ENCODE data around the gene CCNH. TPM values are rescaled to one million over a fixed set of nuclear protein-coding genes. Genes with fewer than 3 reads are reported as not detected.

The CCNH gene
- total RNA-seq, 2 experiments from 2014 or later: 75.9 to 98.4 TPM

- H3K36me3 ChIP-seq (ENCODE audit: insufficient read depth, low read length): peaks cover 53% of the 10 kb centered on the region; the same call in 1 of the 2 replicates
- ChIA-PET POLR2A (interaction anchor here (1.0 kb wide), 1 partner anchor 22 kb away, joined by 6 read pairs; no protein-coding TSS in a partner anchor), CTCF (ENCODE audit: unreplicated experiment) (no interaction called here)
- BruUV-seq (replicated peaks): no TSS peak
- H3K9me3 ChIP-seq (ENCODE audit: low read length): no peaks in the 10 kb centered on the region
- no peaks in the 10 kb centered on the region for H3K79me2 ChIP-seq (ENCODE audit: insufficient read depth, low read depth, low read length)
- no peak overlapping the region for H2AFZ ChIP-seq (ENCODE audit: low read length)
- intact Hi-C loops (cut with micrococcal nuclease; ENCODE audit: unreplicated experiment): no loop called here
- H3K27ac ChIP-seq (ENCODE audit: low read depth, low read length, poor library complexity, severe bottlenecking): no peak overlapping the region
- no peaks in the 10 kb centered on the region for H4K20me1 ChIP-seq (ENCODE audit: insufficient read depth, low read length)
- no peaks in the 10 kb centered on the region for H3K9me2 ChIP-seq (ENCODE audit: insufficient read depth, low read length)
- no peak for TF ChIP-seq CTCF (conservative IDR thresholded peaks at IDR 0.05; ENCODE audit: low read length)
- TF ChIP-seq EZH2phosphoT487 (IDR thresholded peaks at IDR 0.05; ENCODE audit: borderline replicate concordance, low read depth, low read length): no peak
- no peak overlapping the region for H3K4me2 ChIP-seq (ENCODE audit: low read length)
- H3K4me1 ChIP-seq (ENCODE audit: insufficient read depth, low read length, poor library complexity, severe bottlenecking): no peaks in the 10 kb centered on the region
- DNase-seq (ENCODE audit: low spot score): no peak
- H3K4me3 ChIP-seq (ENCODE audit: low read depth, low read length, poor library complexity, severe bottlenecking): no peak overlapping the region
These were observed 51.1 kb downstream of the CCNH start for GRCh38 chr5:87361536-87362213.

DNA sequence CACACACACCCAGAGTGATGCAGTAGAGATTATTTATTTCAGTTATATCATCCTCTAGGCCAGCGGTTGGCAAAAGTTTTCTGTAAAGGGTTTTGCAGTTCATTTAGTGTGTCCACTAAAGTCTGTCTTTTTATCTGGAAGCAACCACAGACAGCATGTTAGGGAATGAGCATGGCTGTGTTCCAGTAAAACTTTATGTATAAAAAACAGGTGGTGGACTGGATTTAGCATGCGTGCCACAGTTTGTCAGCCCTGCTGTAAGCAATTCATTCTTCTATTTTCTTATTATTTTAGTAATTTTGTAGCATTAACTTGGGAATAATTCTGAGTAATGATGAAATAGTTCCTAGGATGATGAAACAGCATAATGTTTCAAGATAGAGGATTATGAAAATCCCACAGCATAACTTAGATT lies 51.7 kb downstream of the CCNH start:
- Histone ChIP-seq H3K9me2 (ENCODE audit: insufficient read depth, low read length) (no peaks in the 10 kb centered on the region), H4K20me1 (ENCODE audit: insufficient read depth, low read length) (no peaks in the 10 kb centered on the region), H2AFZ (ENCODE audit: low read length) (no peak overlapping the region), H3K9me3 (ENCODE audit: low read length) (no peaks in the 10 kb centered on the region), H3K4me3 (ENCODE audit: low read depth, low read length, poor library complexity, severe bottlenecking) (no peak overlapping the region), H3K27ac (ENCODE audit: low read depth, low read length, poor library complexity, severe bottlenecking) (no peak overlapping the region), H3K4me1 (ENCODE audit: insufficient read depth, low read length, poor library complexity, severe bottlenecking) (no peaks in the 10 kb centered on the region), H3K4me2 (ENCODE audit: low read length) (no peak overlapping the region), H3K79me2 (ENCODE audit: insufficient read depth, low read depth, low read length) (no peaks in the 10 kb centered on the region), H3K36me3 (ENCODE audit: insufficient read depth, low read length) (peaks cover 48% of the 10 kb centered on the region; the same call in 1 of the 2 replicates)
- DNase-seq (ENCODE audit: low spot score): no peak
- TF ChIP-seq CTCF (conservative IDR thresholded peaks at IDR 0.05; ENCODE audit: low read length): no peak
- TF ChIP-seq EZH2phosphoT487 (IDR thresholded peaks at IDR 0.05; ENCODE audit: borderline replicate concordance, low read depth, low read length): no peak
- CTCF ChIA-PET (ENCODE audit: unreplicated experiment): no interaction called here
- POLR2A ChIA-PET: no interaction called here
- intact Hi-C loops (cut with micrococcal nuclease; ENCODE audit: unreplicated experiment): no loop called here
- no TSS peak for BruUV-seq (replicated peaks)

DNA sequence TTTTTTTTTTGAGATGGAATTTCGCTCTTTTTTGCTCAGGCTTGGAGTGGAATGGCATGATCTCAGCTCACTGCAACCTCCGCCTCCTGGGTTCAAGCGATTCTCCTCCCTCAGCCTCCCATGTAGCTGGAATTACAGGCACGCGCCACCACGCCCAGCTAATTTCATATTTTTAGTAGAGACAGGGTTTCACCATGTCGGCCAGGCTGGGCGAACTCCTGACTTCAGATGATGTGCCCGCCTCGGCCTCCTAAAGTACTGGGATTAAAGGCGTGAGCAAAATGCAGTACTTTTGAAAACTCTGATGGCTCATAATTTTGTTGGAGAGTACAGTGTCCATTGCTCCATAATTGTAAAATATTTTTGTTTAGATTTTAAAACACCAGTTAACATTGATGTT lies 52.6 kb downstream of the CCNH start:
- Histone ChIP-seq H3K9me3 (ENCODE audit: low read length) (no peaks in the 10 kb centered on the region), H3K27ac (ENCODE audit: low read depth, low read length, poor library complexity, severe bottlenecking) (no peak overlapping the region), H3K79me2 (ENCODE audit: insufficient read depth, low read depth, low read length) (no peaks in the 10 kb centered on the region), H2AFZ (ENCODE audit: low read length) (no peak overlapping the region), H3K4me3 (ENCODE audit: low read depth, low read length, poor library complexity, severe bottlenecking) (no peak overlapping the region), H3K9me2 (ENCODE audit: insufficient read depth, low read length) (no peaks in the 10 kb centered on the region), H3K36me3 (ENCODE audit: insufficient read depth, low read length) (peaks cover 41% of the 10 kb centered on the region; the same call in 1 of the 2 replicates), H3K4me2 (ENCODE audit: low read length) (no peak overlapping the region), H4K20me1 (ENCODE audit: insufficient read depth, low read length) (no peaks in the 10 kb centered on the region), H3K4me1 (ENCODE audit: insufficient read depth, low read length, poor library complexity, severe bottlenecking) (no peaks in the 10 kb centered on the region)
- no peak for TF ChIP-seq EZH2phosphoT487 (IDR thresholded peaks at IDR 0.05; ENCODE audit: borderline replicate concordance, low read depth, low read length)
- no peak for TF ChIP-seq CTCF (conservative IDR thresholded peaks at IDR 0.05; ENCODE audit: low read length)
- DNase-seq (ENCODE audit: low spot score): no peak
- CTCF ChIA-PET (ENCODE audit: unreplicated experiment): no interaction called here
- BruUV-seq (replicated peaks): no TSS peak
- intact Hi-C loops (cut with micrococcal nuclease; ENCODE audit: unreplicated experiment): no loop called here
- POLR2A ChIA-PET: interaction anchor here (1.1 to 1.2 kb wide), 2 partner anchors 9 to 29 kb away, joined by 3 to 4 read pairs; no protein-coding TSS in a partner anchor
